Esophagus squamous epithelium (tissue), 4 donors: ENCODE data around the gene NOL12.

Source experiments
- POLR2A ChIP-seq, 4 donors: fragments of 450-650 bp; IDR thresholded peaks; one replicate each; pipeline ENCODE4 v1.6.1; 2017; ENCODE audit warnings: antibody characterized with exemption in 4 of 4, mild to moderate bottlenecking in 4 of 4, moderate library complexity in 3 of 4
- TF ChIP-seq, protein P1 (sequence below), 6 experiments: fragments of 450-650 bp in 4 of 6; fragments of 200-600 bp in 2 of 6; sonication (generic) in 2 of 6; IDR thresholded peaks; one replicate each; pipeline ENCODE4 v1.5.1; 2016 to 2019; ENCODE audit warnings: antibody characterized with exemption in 6 of 6, mild to moderate bottlenecking in 4 of 6, moderate library complexity in 4 of 6

DNA sequence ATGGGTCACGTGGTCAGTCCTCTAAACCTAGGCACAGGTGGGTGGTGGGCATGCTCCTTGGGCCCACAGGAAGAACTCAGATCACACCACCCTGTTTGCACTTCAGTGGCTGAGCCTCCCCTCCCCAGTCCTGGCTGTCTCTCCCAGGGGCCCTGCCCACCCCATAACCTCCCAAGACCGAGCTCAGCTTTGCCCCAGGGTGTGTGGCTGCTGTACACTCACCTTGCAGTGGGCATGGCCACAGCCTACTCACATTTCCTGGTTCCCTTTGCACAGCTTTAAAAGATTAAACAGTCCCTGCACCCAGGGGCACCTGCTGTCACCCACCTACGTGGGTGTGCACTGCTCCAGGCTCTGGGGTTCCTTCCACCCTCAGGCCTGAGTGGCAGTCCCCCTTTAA lies 24.5 kb downstream of the NOL12 start:
- TF ChIP-seq, protein P1, sequence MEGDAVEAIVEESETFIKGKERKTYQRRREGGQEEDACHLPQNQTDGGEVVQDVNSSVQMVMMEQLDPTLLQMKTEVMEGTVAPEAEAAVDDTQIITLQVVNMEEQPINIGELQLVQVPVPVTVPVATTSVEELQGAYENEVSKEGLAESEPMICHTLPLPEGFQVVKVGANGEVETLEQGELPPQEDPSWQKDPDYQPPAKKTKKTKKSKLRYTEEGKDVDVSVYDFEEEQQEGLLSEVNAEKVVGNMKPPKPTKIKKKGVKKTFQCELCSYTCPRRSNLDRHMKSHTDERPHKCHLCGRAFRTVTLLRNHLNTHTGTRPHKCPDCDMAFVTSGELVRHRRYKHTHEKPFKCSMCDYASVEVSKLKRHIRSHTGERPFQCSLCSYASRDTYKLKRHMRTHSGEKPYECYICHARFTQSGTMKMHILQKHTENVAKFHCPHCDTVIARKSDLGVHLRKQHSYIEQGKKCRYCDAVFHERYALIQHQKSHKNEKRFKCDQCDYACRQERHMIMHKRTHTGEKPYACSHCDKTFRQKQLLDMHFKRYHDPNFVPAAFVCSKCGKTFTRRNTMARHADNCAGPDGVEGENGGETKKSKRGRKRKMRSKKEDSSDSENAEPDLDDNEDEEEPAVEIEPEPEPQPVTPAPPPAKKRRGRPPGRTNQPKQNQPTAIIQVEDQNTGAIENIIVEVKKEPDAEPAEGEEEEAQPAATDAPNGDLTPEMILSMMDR (IDR thresholded peaks at IDR 0.05) = no peak
- TF ChIP-seq POLR2A (IDR thresholded peaks at IDR 0.05) = no peak
